Hepatocyte (in vitro differentiated cells): ENCODE results near the gene FAM110A.

Source experiments
- EZH2 ChIP-seq: fragments of 200-600 bp; sonication (generic); IDR thresholded peaks from 2 replicates; pipeline ENCODE4 v1.6.1; 2016; ENCODE audit warnings: antibody characterized with exemption, mild to moderate bottlenecking, borderline replicate concordance
- TF ChIP-seq, protein P1 (sequence below): fragments of 200-600 bp; sonication (generic); IDR thresholded peaks from 2 replicates; pipeline ENCODE4 v1.5.1; 2016; ENCODE audit warnings: antibody characterized with exemption, mild to moderate bottlenecking; ENCODE audit not compliant: poor library complexity

DNA sequence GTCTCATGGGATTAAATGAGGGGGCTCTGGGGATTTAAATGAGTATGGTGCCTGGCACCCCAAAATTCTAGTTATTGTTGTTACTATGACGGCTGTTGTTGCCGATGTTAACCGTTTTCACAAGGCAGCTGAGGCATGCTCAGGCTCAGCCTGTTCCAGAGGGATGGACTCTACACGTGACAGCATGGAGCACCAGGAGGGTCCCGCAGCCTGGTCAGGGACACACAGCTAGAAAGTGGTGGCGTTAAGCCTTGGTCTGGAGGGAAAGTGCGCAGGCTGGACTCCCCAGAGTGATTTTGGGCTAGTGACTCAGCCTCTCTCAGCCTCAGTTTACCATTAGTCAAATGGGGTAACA, 7.0 kb downstream of the FAM110A start:
- TF ChIP-seq, protein P1, sequence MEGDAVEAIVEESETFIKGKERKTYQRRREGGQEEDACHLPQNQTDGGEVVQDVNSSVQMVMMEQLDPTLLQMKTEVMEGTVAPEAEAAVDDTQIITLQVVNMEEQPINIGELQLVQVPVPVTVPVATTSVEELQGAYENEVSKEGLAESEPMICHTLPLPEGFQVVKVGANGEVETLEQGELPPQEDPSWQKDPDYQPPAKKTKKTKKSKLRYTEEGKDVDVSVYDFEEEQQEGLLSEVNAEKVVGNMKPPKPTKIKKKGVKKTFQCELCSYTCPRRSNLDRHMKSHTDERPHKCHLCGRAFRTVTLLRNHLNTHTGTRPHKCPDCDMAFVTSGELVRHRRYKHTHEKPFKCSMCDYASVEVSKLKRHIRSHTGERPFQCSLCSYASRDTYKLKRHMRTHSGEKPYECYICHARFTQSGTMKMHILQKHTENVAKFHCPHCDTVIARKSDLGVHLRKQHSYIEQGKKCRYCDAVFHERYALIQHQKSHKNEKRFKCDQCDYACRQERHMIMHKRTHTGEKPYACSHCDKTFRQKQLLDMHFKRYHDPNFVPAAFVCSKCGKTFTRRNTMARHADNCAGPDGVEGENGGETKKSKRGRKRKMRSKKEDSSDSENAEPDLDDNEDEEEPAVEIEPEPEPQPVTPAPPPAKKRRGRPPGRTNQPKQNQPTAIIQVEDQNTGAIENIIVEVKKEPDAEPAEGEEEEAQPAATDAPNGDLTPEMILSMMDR, result no peak
- no peak for TF ChIP-seq EZH2
